Measurements from ENCODE around the gene DDX39A. TPM values are rescaled to one million over a fixed set of nuclear protein-coding genes. Genes with fewer than 3 reads are reported as not detected.

The DDX39A gene
- polyA plus RNA-seq, 1 of the 3 experiments (the other 2 are of a cell fraction) = 88.8 TPM

DNA sequence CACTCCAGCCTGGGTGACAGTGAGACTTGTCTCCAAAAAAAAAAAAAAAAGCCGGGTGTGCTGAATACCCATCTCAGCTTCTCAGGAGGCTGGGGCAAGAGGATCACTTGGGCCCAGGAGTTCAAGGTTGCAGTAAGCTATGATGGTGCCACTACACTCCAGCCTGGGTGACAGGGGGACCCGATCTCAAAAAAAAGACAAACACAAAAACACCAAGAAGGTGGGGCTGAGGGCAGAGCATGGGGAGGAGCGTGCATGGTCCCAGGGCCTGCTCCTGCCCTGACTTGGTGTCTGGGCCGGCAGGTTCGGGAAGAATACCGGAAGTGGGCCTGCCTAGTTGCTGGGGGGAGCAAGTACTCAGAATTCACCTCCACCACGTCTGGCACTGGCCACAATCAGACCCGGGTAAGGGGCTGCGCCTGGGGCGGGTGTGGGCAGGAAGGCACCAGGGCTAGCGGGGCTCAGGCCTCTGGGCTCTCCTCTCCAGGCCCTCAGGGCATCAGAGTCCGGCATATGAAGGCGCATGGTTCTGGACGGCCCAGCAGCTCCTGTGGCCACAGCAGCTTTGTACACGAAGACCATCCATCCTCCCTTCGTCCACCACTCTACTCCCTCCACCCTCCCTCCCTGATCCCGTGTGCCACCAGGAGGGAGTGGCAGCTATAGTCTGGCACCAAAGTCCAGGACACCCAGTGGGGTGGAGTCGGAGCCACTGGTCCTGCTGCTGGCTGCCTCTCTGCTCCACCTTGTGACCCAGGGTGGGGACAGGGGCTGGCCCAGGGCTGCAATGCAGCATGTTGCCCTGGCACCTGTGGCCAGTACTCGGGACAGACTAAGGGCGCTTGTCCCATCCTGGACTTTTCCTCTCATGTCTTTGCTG lies 11.3 kb downstream of the DDX39A start:
- no peak for DNase-seq
- H3F3A ChIP-seq (replicated peaks; ENCODE audit: insufficient read depth) = peaks cover 16% of the 10 kb centered on the region
- no peak overlapping the region for H3K9ac ChIP-seq
- ChIA-PET POLR2A (interaction anchor here (0.7 to 1.0 kb wide), 2 partner anchors 140 to 271 kb away, joined by 3 read pairs; partner anchors contain the start of gene ASF1B), CTCF (interaction anchor here (1.6 to 2.3 kb wide), 5 partner anchors 11 to 271 kb away, joined by 5 to 23 read pairs (median 10); partner anchors contain the start of genes ASF1B and DDX39A)
- no peak overlapping the region for H3K4me3 ChIP-seq (ENCODE audit: low read depth in 2 of 2, low read length in 1 of 2)
- H3K9me3 ChIP-seq = no peaks in the 10 kb centered on the region
- H4K20me1 ChIP-seq (ENCODE audit: insufficient read depth) = peaks cover 25% of the 10 kb centered on the region
- H3K79me2 ChIP-seq (ENCODE audit: insufficient read depth) = peaks cover 20% of the 10 kb centered on the region
- H3K4me2 ChIP-seq = no peak overlapping the region
- no peaks in the 10 kb centered on the region for H3K9me2 ChIP-seq
- TF ChIP-seq RXRA (IDR thresholded peaks at IDR 0.05; ENCODE audit: borderline replicate concordance, low read depth) = no peak
- TF ChIP-seq, protein P1, sequence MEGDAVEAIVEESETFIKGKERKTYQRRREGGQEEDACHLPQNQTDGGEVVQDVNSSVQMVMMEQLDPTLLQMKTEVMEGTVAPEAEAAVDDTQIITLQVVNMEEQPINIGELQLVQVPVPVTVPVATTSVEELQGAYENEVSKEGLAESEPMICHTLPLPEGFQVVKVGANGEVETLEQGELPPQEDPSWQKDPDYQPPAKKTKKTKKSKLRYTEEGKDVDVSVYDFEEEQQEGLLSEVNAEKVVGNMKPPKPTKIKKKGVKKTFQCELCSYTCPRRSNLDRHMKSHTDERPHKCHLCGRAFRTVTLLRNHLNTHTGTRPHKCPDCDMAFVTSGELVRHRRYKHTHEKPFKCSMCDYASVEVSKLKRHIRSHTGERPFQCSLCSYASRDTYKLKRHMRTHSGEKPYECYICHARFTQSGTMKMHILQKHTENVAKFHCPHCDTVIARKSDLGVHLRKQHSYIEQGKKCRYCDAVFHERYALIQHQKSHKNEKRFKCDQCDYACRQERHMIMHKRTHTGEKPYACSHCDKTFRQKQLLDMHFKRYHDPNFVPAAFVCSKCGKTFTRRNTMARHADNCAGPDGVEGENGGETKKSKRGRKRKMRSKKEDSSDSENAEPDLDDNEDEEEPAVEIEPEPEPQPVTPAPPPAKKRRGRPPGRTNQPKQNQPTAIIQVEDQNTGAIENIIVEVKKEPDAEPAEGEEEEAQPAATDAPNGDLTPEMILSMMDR (IDR thresholded peaks at IDR 0.05) = no peak
- no peak for TF ChIP-seq TAF1 (IDR thresholded peaks at IDR 0.05; ENCODE audit: borderline replicate concordance, low read depth, low read length)
- TF ChIP-seq, protein P2, sequence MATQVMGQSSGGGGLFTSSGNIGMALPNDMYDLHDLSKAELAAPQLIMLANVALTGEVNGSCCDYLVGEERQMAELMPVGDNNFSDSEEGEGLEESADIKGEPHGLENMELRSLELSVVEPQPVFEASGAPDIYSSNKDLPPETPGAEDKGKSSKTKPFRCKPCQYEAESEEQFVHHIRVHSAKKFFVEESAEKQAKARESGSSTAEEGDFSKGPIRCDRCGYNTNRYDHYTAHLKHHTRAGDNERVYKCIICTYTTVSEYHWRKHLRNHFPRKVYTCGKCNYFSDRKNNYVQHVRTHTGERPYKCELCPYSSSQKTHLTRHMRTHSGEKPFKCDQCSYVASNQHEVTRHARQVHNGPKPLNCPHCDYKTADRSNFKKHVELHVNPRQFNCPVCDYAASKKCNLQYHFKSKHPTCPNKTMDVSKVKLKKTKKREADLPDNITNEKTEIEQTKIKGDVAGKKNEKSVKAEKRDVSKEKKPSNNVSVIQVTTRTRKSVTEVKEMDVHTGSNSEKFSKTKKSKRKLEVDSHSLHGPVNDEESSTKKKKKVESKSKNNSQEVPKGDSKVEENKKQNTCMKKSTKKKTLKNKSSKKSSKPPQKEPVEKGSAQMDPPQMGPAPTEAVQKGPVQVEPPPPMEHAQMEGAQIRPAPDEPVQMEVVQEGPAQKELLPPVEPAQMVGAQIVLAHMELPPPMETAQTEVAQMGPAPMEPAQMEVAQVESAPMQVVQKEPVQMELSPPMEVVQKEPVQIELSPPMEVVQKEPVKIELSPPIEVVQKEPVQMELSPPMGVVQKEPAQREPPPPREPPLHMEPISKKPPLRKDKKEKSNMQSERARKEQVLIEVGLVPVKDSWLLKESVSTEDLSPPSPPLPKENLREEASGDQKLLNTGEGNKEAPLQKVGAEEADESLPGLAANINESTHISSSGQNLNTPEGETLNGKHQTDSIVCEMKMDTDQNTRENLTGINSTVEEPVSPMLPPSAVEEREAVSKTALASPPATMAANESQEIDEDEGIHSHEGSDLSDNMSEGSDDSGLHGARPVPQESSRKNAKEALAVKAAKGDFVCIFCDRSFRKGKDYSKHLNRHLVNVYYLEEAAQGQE (IDR thresholded peaks at IDR 0.05; ENCODE audit: low read depth, low read length) = no peak
- no peak for TF ChIP-seq MXI1 (IDR thresholded peaks at IDR 0.05; ENCODE audit: low read depth, low read length)
- no peak for TF ChIP-seq JUND (IDR thresholded peaks at IDR 0.05)
- TF ChIP-seq, protein P3, sequence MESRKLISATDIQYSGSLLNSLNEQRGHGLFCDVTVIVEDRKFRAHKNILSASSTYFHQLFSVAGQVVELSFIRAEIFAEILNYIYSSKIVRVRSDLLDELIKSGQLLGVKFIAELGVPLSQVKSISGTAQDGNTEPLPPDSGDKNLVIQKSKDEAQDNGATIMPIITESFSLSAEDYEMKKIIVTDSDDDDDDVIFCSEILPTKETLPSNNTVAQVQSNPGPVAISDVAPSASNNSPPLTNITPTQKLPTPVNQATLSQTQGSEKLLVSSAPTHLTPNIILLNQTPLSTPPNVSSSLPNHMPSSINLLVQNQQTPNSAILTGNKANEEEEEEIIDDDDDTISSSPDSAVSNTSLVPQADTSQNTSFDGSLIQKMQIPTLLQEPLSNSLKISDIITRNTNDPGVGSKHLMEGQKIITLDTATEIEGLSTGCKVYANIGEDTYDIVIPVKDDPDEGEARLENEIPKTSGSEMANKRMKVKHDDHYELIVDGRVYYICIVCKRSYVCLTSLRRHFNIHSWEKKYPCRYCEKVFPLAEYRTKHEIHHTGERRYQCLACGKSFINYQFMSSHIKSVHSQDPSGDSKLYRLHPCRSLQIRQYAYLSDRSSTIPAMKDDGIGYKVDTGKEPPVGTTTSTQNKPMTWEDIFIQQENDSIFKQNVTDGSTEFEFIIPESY (IDR thresholded peaks at IDR 0.05; ENCODE audit: borderline replicate concordance, low read depth) = no peak
- TF ChIP-seq YY1 (IDR thresholded peaks at IDR 0.05; ENCODE audit: low read depth) = no peak
- TF ChIP-seq, protein P4, sequence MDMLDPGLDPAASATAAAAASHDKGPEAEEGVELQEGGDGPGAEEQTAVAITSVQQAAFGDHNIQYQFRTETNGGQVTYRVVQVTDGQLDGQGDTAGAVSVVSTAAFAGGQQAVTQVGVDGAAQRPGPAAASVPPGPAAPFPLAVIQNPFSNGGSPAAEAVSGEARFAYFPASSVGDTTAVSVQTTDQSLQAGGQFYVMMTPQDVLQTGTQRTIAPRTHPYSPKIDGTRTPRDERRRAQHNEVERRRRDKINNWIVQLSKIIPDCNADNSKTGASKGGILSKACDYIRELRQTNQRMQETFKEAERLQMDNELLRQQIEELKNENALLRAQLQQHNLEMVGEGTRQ (IDR thresholded peaks at IDR 0.05; ENCODE audit: borderline replicate concordance, low read depth, low read length) = no peak
- TF ChIP-seq, protein P5, sequence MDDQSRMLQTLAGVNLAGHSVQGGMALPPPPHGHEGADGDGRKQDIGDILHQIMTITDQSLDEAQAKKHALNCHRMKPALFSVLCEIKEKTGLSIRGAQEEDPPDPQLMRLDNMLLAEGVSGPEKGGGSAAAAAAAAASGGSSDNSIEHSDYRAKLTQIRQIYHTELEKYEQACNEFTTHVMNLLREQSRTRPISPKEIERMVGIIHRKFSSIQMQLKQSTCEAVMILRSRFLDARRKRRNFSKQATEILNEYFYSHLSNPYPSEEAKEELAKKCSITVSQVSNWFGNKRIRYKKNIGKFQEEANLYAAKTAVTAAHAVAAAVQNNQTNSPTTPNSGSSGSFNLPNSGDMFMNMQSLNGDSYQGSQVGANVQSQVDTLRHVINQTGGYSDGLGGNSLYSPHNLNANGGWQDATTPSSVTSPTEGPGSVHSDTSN (IDR thresholded peaks at IDR 0.05) = no peak
- TF ChIP-seq, protein P6, sequence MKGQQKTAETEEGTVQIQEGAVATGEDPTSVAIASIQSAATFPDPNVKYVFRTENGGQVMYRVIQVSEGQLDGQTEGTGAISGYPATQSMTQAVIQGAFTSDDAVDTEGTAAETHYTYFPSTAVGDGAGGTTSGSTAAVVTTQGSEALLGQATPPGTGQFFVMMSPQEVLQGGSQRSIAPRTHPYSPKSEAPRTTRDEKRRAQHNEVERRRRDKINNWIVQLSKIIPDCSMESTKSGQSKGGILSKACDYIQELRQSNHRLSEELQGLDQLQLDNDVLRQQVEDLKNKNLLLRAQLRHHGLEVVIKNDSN (IDR thresholded peaks at IDR 0.05; ENCODE audit: borderline replicate concordance, low read depth) = no peak
- TF ChIP-seq GABPA (IDR thresholded peaks at IDR 0.05; ENCODE audit: low read depth) = no peak
- H3K36me3 ChIP-seq (replicated peaks in 1 of 2; ENCODE audit: control insufficient read depth in 1 of 2, insufficient read depth in 2 of 2, low read length in 1 of 2) = peaks cover 19 to 50% of the 10 kb centered on the region in 2 experiments
- no peak overlapping the region for H2AFZ ChIP-seq (ENCODE audit: low read depth)
- no peak overlapping the region for H3K27ac ChIP-seq (ENCODE audit: low read depth in 2 of 2, low read length in 1 of 2)
- H3K27me3 ChIP-seq (ENCODE audit: insufficient read depth) = no peaks in the 10 kb centered on the region
- WGBS (ENCODE audit: low lambda C conversion rate) = 90% methylated on average over 10 of the region's 20 CpGs
- H3K4me1 ChIP-seq (ENCODE audit: control insufficient read depth in 1 of 2, insufficient read depth in 2 of 2, low read depth in 1 of 2, low read length in 1 of 2) = peaks cover 0 to 7% of the 10 kb centered on the region in 2 experiments; a peak in 1 of 4 replicates
